Peyer's patch (tissue), 4 donors: ENCODE measurements around the gene PRPF31. TPM values are rescaled to one million over a fixed set of nuclear protein-coding genes. Genes with fewer than 3 reads are reported as not detected.
"Not testable (repeated sequence)": the region's sequence is repeated elsewhere in the genome, so short reads cannot be mapped to it uniquely, and the experiment has no call there.

ENCODE experiments used
- DNase-seq, 3 donors: peaks; one replicate each; pipeline ENCODE4 v3.0.0-alpha.2; 2017 to 2019
- H3K27ac ChIP-seq, 4 donors: fragments of 200-600 bp; sonication (generic); one replicate each; pipeline ENCODE4 v1.5.1; 2016 to 2019
- H3K27me3 ChIP-seq, 2 donors: fragments of 200-600 bp; sonication (generic); one replicate each; pipeline ENCODE4 v1.5.1; 2019
- H3K36me3 ChIP-seq, 3 donors: fragments of 200-600 bp; sonication (generic); one replicate each; pipeline ENCODE4 v1.5.1; 2016 to 2019
- H3K4me1 ChIP-seq, 4 donors: fragments of 200-600 bp; sonication (generic); one replicate each; pipeline ENCODE4 v1.5.1; 2016 to 2019
- H3K4me3 ChIP-seq, 4 donors: fragments of 200-600 bp; sonication (generic); 1 replicate in 3 of 4; 2 replicates in 1 of 4; pipeline ENCODE4 v1.5.1; 2016 to 2019; ENCODE audit warnings: mild to moderate bottlenecking in 1 of 4
- H3K9me3 ChIP-seq, 4 donors: fragments of 200-600 bp; sonication (generic); one replicate each; pipeline ENCODE4 v1.5.1; 2016 to 2019; ENCODE audit warnings: mild to moderate bottlenecking in 1 of 4
- CTCF ChIP-seq, 6 experiments: fragments of 450-650 bp in 4 of 6; fragments of 200-600 bp in 2 of 6; sonication (generic) in 1 of 6; IDR thresholded peaks; one replicate each; pipeline ENCODE4 v1.5.1; 2017 to 2019; ENCODE audit warnings: antibody characterized with exemption in 6 of 6, mild to moderate bottlenecking in 3 of 6, moderate library complexity in 1 of 6
- POLR2A ChIP-seq, 2 donors: fragments of 450-650 bp; IDR thresholded peaks; one replicate each; pipeline ENCODE4 v1.5.1; 2017; ENCODE audit warnings: antibody characterized with exemption in 2 of 2, mild to moderate bottlenecking in 2 of 2, moderate library complexity in 2 of 2
- total RNA-seq, 4 donors: library from RNA; depleted of rRNA; stranded (reverse); fragments of >200 nt; gene quantifications; one replicate each; pipeline ENCODE4 v1.1.0, GENCODE V29; 2016

The PRPF31 gene
- total RNA-seq, 4 donors from 2014 or later: 23.3 to 75.1 (median 41.4) TPM

GRCh38 chr19:54096617-54097106 lies 18.9 kb upstream of the PRPF31 start:
- Histone ChIP-seq H3K4me3 (peak overlapping the region in 3 of 4 donors; percentile 1 to 59 (median 48)), H3K27me3 (no peaks in the 10 kb centered on the region), H3K9me3 (no peaks in the 10 kb centered on the region), H3K4me1 (peaks cover 0 to 13% (median 5%) of the 10 kb centered on the region in 4 donors), H3K27ac (peak overlapping the region in 2 of 4 donors; percentile 18 to 47), H3K36me3 (no peaks in the 10 kb centered on the region)
- DNase-seq: peak in 2 of 3 donors; percentile 53 to 67
- TF ChIP-seq CTCF (IDR thresholded peaks at IDR 0.05) (peak in 3 of 6 experiments; percentile 19 to 28 (median 21)), POLR2A (IDR thresholded peaks at IDR 0.05) (no peak)

GRCh38 chr19:54099190-54099902 lies 16.2 kb upstream of the PRPF31 start:
- no peak overlapping the region for H3K4me3 ChIP-seq
- TF ChIP-seq CTCF (IDR thresholded peaks at IDR 0.05): no peak
- no peak for TF ChIP-seq POLR2A (IDR thresholded peaks at IDR 0.05)
- H3K27me3 ChIP-seq: no peaks in the 10 kb centered on the region
- H3K4me1 ChIP-seq: peaks cover 0 to 25% (median 12%) of the 10 kb centered on the region in 4 donors
- H3K36me3 ChIP-seq: no peaks in the 10 kb centered on the region
- DNase-seq: peak in 1 of 3 donors; percentile 25
- no peaks in the 10 kb centered on the region for H3K9me3 ChIP-seq
- H3K27ac ChIP-seq: no peak overlapping the region

- H3K27me3 ChIP-seq, H3K4me3 ChIP-seq: not testable (repeated sequence)
- peaks cover 0 to 29% (median 12%) of the 10 kb centered on the region in 4 donors for H3K4me1 ChIP-seq
Measured at GRCh38 chr19:54099903-54100255, 15.7 kb upstream of the PRPF31 start.

GRCh38 chr19:54100561-54100960 lies 15.0 kb upstream of the PRPF31 start, which contains the start of gene OSCAR:
OSCAR (minus strand) TSS chr19:54100803; CDS start chr19:54100792, 11 bp downstream.
- no peaks in the 10 kb centered on the region for H3K27me3 ChIP-seq
- peaks cover 0 to 22% (median 11%) of the 10 kb centered on the region in 4 donors for H3K4me1 ChIP-seq
- H3K4me3 ChIP-seq: no peak within 1 kb of the TSS
- DNase-seq: peak in 1 of 3 donors; percentile 47
- no peak within 1 kb of the TSS for H3K27ac ChIP-seq
- TF ChIP-seq CTCF (IDR thresholded peaks at IDR 0.05) (no peak), POLR2A (IDR thresholded peaks at IDR 0.05) (no peak)
- H3K9me3 ChIP-seq: no peaks in the 10 kb centered on the region
- peaks cover 0 to 4% (median 0%) of the 10 kb centered on the region in 3 donors for H3K36me3 ChIP-seq

More at GRCh38 chr19:54099903-54100255, 15.7 kb upstream of the PRPF31 start:
- H3K36me3 ChIP-seq, H3K9me3 ChIP-seq, H3K27ac ChIP-seq: not testable (repeated sequence)
- DNase-seq: peak in 1 of 3 donors; percentile 24

GRCh38 chr19:54102421-54103169 lies 13.0 kb upstream of the PRPF31 start, which contains the start of gene NDUFA3:
NDUFA3 (plus strand) TSS chr19:54102855; CDS start chr19:54102879, 24 bp downstream.
- Histone ChIP-seq H3K9me3 (no peaks in the 10 kb centered on the region), H3K27ac (peak within 1 kb of the TSS; percentile 56 to 81 (median 66)), H3K27me3 (no peaks in the 10 kb centered on the region), H3K36me3 (peaks cover 0 to 24% (median 0%) of the 10 kb centered on the region in 3 donors), H3K4me1 (peaks cover 0 to 17% (median 7%) of the 10 kb centered on the region in 4 donors), H3K4me3 (peak within 1 kb of the TSS; percentile 63 to 92 (median 83))
- TF ChIP-seq CTCF (IDR thresholded peaks at IDR 0.05) (no peak), POLR2A (IDR thresholded peaks at IDR 0.05) (peak; percentile 73 to 75)
- peak; percentile 96 to 99 (median 97) for DNase-seq
